Mucosa of gallbladder (tissue), 1 donor: Measurements from ENCODE around the gene HOXD11. TPM values are rescaled to one million over a fixed set of nuclear protein-coding genes. Genes with fewer than 3 reads are reported as not detected.

Experiments used
- DNase-seq: peaks from one replicate; pipeline ENCODE4 v3.0.0-alpha.2; 2020; ENCODE audit warnings: low spot score
- total RNA-seq: library from RNA; stranded (reverse); gene quantifications from one replicate; pipeline ENCODE4 v1.2.1, GENCODE V29; 2021
- donor health status: DM: no; HTN: no; CAD: no.

HOXD11 gene
- total RNA-seq, 1 donor from 2014 or later: not detected

- no peak for DNase-seq
Observed at GRCh38 chr2:176148751-176149421, 41.8 kb downstream of the HOXD11 start.

DNA sequence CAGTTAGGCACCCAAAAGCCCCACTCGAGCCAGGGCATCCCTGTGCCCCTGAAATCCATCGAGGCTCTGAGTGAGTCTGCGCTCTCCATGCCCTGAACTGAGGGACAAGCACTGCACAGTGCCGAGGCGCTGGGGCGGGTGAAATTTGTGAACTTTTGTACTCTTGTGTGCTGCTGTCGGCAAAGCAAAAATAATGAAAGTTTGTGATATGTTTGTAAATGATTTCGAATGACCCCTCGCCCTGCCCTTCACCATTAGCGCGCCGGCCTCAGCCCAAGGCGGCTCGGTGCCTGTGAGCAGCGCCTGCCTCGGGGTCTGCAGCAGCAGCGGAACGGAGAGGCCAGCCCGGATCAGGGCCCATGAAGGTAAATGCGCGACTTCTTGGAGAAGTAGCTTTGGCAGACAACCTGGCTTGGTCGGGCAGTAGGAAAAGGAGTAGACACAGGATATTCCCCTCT is 42.4 kb downstream of the HOXD11 start:
- no peak for DNase-seq

DNA sequence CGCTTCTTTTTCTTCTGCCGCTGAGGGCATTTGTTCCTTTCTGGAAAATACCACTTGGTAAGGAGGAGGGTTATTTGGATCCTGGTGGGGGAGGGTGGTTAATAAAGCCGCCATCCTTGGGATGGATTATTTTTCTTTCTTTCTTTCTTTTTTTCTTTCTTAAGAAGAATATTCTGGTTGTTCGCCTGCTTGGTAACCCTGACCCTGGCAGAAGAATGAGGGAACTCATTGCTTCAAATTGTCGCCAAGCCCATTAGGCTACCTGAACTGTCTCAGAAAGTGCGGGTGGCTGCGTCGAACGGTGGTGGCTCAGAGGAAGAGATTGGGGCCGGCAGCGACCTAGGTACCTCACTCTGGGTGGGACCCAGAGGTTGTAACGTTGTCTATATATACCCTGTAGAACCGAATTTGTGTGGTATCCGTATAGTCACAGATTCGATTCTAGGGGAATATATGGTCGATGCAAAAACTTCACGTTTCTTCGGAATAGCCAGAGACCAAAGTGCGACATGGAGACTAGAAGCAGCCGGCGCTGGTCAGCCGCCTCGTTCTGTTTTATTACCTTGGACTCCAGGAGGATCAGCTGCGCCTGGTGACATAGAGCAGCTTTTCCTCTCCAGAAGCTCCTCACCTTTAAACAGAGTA is 43.0 kb downstream of the HOXD11 start:
- DNase-seq: no peak

- no peak for DNase-seq
Observed at GRCh38 chr2:176150584-176151441, 43.7 kb downstream of the HOXD11 start.

DNA sequence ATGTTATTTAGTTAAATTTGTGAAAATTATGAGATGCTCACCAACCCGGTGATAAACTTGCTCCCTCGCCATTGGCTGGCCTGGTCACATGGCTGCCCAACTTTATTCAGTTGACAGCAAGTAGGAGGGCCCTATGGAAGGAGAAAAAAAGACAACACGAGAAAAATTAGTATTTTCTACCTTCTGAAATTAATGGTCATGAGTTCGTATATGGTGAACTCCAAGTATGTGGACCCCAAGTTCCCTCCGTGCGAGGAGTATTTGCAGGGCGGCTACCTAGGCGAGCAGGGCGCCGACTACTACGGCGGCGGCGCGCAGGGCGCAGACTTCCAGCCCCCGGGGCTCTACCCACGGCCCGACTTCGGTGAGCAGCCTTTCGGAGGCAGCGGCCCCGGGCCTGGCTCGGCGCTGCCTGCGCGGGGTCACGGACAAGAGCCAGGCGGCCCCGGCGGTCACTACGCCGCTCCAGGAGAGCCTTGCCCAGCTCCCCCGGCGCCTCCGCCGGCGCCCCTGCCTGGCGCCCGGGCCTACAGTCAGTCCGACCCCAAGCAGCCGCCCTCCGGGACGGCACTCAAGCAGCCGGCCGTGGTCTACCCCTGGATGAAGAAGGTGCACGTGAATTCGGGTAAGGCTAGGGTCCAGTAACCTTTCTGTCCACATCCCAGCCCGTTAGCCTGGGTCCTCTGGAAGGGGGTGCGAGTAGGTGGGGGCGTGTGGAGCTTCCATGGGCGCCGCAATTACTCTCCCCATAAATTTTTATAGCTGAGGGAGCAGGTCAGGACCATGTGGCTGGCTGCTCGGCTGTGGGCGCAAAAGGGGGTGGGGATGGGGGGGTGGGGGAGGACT is 44.6 kb downstream of the HOXD11 start, which contains the start of gene HOXD4:
Gene HOXD4, plus strand, starts transcription at position 109 of the 846 bp plus-strand sequence. Its CDS starts 84 bp downstream, at position 193.
- DNase-seq: no peak

DNA sequence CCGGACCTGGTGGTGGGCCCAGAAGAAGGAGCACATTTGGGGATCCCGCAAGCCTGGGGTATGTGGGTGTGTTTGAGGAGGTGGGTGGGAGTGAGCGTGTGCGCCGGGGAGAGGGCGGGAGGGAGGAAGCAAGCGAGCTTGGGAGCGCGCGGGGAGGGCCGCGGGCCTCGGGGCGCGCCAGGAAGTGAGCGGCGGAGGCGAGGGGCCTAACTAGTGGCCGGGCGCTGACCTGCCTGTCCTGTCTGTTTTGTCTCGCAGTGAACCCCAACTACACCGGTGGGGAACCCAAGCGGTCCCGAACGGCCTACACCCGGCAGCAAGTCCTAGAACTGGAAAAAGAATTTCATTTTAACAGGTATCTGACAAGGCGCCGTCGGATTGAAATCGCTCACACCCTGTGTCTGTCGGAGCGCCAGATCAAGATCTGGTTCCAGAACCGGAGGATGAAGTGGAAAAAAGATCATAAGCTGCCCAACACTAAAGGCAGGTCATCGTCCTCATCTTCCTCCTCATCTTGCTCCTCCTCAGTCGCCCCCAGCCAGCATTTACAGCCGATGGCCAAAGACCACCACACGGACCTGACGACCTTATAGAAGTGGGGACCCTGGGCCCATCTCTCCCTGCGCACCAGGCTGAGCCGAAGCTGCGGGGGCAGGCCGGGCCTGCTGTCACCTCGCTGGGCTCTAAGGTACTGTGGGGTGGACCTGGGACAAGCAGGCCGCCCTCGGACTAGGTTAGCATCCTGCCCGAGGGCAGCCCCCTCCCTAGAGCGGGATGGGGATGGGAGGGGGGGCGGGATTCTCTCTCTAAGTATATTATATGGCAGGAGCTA is 45.5 kb downstream of the HOXD11 start:
- no peak for DNase-seq

GRCh38 chr2:176154576-176155252 is 47.6 kb downstream of the HOXD11 start:
- DNase-seq: no peak

GRCh38 chr2:176155356-176156044 is 48.4 kb downstream of the HOXD11 start:
- DNase-seq: no peak

DNA sequence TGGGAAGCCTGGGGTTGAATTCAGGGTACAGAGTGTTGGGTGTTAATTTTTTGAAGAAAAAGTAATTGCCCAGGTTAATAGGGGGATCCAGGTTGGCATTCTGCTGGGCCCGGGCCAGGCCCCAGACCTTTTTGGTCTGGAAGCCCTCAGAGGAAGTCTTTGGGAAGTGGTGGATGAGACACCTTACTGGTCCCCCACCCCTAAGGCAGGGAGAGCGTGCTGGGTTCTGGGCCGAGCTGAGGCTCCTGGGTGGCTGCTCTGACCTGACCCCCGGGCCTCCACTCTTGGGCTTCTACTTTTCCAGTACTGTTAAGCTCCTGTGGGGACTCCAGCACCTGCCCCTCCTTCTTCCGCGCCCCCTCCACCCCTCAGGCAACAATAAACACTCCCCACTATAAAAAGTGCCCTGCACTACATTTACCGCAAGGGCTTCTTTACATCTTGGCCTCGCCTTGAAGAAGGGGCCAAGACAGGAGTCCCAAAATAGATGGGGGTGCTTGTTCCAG is 49.3 kb downstream of the HOXD11 start:
- DNase-seq: no peak

- DNase-seq: no peak
Observed at GRCh38 chr2:176156807-176157498, 49.9 kb downstream of the HOXD11 start, which contains the start of gene HOXD3. Gene HOXD3, plus strand, starts transcription at chr2:176157307. Its CDS starts 11,808 bp downstream, at chr2:176169115.

DNA sequence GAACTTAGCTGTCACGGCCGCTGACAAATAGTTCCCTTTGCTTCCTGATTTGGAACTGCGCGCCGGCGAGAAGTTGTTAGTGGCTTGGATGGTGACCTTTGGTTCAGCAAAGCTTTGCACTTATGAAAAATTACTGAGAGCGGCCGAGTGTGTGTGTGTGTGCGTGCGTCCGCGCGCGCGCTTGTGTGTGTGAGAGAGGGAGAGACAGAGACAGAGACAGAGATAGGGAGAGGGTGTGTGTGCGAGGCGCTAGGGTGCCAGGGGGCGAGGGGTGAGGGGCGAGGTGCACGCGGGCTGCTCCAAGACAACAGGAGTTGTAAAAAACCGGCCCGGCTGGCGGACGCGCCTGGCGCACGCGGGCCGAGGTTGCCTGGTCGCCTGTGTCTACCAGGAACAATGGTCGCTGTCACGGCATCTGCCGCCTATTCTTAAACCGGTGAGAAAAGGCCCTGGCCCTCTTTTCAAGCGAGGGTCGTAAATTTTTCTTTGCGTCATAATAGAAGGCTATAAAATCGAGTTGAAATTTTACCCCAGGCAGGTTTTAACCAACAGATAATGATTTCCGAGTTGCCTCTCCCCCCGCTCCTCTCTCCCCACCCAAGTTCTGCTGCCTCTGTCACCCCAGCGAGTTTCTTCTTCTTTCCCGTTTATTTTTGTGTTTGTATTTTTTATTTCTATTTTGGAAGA is 50.6 kb downstream of the HOXD11 start:
- no peak for DNase-seq

DNA sequence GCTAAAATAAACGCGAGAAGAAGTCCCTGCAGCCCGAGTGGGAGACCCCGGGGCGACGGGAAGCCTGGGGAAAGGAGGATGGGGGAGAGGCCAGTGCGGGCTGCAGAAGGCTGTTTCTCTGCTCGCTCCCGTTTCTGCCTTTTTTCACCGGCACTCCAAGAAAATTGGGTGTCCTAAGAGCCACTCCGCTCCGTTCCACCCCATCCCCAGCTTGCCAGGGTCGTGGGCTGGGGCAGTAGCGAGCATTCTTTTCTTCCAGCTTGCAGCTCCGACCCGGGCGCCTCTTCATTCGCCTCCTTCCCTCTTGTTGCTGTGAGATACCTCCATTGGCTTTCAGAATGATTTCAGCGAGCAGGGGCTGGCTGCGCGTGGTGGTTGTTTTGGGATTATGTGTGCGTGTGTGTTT is 51.1 kb downstream of the HOXD11 start:
- DNase-seq: no peak

DNA sequence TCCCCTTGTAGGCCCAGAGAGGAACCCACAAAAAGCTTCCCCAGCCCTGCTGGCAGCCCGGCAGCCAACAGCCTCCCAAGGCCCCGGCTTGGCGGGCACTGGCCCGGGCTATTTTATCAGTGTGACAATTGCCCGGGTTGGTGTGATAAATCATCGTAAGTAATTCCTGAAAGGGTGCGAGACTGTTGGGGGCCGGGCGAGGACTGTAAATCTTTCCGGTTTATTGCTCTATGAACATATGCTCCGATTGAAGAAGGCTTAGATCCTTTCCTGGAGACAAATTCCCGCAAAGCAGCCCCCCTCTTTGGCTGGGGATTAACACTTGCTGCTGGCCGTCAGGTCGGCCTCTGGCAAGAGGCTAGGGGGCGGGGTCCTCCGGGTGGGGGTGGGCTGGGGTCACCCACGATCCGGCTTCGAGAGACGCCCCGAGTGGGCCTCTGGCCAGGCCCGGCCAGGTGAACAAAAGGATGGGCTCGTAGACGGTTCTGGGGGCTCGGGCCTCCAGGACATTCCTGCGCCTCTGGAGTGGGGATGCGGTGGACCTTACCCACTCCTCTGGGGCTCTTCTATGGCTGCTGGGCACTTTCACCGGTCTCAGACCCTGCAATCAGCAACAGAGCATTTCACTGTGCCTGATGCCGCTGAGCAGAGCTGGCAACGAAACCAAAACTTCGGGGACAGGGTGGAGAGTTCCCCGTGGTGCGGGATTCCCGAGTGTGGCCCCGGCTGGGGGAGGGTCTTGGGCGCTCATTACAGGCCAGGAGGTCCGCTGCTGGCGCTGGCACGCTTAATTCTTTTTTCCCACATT is 52.0 kb downstream of the HOXD11 start:
- DNase-seq: no peak
